ENCODE data around the gene ABCG1.
A peak's percentile ranks its signal among the peaks of the same experiment; 100 is the strongest.

Gene ABCG1

DNA sequence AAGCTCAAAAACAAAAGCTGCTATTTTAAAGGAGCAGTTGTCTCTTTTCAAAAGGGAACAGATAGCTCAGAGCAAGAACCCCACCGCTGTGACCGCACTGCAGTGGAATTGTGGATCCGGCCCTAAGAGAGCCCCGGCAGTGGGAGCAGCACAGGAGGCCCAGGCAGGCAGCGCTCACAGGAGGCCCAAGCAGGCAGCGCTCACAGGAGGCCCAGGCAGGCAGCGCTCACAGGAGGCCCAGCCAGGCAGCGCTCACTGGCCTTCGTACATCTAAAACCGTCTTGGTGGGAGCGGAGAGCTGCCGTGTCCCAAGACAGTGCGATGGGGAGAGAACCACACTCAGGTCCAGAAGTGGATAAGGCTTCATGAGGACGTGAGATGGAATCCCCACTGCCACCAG, 92.2 kb downstream of the ABCG1 start:
- no peak for DNase-seq

DNA sequence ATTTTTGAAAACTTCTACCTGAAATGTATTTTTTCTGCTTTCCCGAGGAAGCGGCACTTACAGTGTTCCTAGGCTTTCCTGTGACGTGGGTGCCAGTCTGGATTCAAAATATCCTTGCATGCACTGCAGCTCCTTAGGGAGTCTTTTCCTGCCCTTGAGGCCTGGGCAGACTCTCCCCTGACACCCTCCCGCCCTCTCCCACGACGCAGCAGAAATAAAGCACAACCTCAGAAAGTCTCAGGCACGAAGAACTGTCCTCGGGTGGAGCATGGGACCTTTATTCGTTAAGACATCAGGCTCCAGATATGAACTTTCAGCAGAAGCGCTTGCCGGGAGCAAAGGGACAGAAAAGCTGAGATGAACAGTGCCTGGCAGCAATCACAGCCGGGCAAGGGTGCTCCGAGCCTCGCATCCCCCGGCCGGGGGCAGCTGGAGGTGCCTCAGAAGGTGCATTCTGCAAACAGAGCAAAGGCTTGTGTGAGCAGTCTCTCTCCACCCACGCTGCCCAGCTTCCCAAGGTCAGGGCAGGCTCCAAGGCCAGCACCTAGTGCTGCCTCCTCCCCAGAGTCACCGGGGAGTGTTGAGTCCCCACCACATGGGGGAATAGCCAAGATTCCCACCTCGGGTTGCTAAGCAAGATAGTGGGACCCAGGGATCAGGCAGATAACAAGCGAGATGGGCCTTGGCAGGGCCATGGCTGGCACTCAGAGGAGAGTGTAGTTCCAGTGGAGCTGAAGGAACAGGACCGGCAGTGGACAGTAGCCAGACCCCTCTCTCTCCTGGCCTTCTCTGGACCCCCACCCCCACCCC, 93.1 kb downstream of the ABCG1 start:
- DNase-seq = no peak

DNA sequence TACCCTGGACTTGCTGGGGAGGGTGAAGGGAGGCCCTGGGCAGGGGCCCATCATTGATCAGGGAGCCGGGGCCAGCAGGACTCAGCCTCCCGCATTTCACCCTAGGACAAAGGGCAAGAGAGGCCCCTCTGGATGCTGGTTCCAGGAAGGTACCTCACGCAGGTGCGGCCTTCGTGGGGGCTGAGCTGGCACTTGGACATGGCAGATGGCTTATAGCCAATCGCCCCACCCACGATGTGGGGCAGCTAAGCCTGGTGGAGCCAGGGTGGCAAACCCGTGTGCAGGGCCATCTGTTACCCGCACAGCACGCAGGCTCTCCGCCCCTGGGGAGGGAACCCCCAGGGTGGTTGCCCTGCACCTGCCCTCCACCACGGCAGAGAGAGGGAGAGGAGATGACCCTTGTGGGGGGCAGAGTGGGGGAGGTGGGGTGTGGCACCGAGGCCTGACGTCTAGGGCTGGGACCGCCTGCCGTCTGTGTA, 93.7 kb downstream of the ABCG1 start:
- no peak for DNase-seq

DNA sequence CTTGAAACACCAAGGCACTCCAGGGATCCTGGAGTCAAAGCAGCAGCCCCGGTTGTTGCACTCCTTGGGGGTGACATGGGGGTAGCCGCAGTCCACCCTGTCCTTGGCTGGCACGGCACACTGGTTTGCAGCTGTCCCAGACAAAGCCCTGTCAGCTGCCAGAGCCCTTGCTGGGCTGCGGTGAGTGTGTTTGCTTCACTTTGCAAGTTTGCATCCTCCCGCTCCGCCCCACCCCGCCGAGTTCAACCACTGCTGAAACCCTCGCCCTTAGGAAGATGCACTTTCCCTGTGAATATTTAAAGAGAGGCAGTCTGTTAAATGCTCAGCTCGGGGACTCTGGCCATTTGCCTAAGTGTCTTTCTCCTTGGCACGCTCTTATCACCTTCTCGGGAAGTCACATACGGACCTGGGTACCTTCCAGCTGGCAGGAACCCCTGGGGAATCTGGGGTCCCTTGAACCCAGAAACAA, 94.6 kb downstream of the ABCG1 start:
- peak; percentile 46 to 78 for DNase-seq

DNA sequence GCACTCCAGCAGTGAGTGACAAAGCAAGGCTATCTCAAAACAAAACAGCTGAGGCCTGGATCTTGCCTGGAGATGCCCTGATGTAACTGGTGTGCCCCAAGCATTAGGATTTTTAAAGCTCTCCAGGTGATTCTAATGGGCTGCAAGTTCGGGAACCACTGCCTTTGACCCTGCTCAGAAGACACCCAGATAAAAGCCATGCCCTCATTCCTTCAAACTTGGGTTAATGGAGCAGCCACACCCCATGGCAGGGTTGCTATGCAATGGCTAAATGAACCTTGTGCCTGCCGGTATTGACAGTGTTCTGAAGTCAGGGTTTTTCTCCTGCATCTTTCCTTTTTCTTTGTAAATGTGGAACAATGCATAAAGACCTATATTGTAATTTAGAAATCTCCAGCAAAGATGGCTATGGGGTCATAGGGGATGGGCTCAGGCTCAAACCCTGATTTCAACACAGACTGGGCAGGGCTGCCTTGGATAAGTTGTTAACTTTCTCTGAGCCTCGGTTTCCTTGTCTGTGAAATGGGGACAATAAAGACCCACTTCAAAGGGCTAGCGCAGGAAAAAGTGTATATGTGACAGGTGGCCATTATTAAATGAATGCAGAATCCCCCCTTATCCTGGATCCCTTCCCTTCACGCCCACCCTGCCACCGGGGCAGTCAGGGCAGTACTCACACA, 95.8 kb downstream of the ABCG1 start:
- no peak for DNase-seq

DNA sequence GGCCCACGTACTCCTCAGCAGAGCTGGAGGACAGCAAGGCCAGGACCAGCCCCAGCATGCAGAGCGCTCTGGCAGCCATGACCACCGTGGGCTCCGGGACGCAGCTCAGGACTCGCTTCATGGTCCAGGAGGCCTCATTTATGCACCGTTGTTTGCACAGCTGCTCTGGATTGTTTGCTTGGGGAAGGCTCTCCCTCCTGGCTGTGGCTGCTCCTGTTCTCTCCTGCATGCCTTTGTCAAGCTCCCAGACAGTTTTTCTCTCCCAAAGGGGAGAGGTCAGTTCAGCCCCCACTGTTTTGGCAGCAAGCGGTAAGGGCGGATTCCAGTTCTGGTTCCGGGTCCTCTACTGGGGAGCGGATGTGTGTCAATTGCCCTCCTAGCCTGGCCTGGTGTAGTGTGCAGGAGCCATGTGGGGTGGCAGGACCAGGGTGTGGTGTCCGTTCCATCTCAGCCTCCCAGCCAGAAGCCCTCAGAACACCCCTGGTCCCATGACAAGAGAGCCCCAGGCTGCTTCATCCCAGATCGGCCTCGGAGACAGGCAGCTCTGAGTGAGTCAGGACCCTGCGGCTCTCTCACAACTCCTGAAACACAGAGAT, 96.5 kb downstream of the ABCG1 start, which contains the start of gene TFF3:
TSS of gene TFF3 (minus strand) at position 114 of the 596 bp plus-strand sequence. CDS start at position 79, 35 bp downstream.
- peak; percentile 82 to 90 for DNase-seq

DNA sequence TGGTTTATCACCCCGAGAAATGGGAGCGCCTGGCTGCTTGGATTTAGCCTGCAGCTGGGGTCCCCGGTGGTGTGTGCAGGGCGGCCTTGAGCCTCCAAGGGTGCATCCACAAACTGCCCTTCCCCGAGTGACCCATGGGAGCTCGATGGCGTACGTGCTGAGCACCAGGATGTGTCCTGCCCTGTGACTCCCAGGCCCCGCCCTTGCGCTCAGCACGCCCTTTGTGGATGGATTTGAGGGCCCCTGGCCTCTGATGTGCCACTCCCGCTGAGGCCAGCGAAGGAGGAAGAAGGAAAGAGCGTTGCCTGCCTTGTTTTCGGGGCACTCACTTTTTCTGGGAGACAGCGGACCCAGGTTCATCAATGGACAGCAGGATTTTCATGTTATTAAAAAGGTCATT, 98.0 kb downstream of the ABCG1 start:
- peak in 1 of 2 experiments; percentile 68 for DNase-seq

DNA sequence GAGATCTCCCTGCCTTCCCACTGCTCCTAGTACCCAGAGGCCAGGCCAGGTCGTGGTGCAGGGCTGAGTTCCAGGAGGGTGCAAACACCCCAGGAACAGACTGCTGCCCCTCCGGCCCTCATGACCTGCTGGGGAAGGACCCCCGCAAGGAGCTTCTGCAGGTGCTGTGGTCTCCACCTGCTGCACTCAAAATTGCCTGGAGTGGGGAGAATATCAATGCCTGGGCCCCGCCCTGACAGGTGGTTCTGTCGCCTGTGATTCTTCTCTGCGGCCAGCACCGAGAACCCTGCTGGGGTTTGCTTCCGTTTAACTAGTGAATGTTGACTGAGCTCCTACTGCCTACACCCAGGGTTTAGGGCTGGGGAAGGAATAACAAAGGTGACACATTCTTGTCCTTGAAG, 98.4 kb downstream of the ABCG1 start:
- DNase-seq = peak; percentile 68 to 83

DNA sequence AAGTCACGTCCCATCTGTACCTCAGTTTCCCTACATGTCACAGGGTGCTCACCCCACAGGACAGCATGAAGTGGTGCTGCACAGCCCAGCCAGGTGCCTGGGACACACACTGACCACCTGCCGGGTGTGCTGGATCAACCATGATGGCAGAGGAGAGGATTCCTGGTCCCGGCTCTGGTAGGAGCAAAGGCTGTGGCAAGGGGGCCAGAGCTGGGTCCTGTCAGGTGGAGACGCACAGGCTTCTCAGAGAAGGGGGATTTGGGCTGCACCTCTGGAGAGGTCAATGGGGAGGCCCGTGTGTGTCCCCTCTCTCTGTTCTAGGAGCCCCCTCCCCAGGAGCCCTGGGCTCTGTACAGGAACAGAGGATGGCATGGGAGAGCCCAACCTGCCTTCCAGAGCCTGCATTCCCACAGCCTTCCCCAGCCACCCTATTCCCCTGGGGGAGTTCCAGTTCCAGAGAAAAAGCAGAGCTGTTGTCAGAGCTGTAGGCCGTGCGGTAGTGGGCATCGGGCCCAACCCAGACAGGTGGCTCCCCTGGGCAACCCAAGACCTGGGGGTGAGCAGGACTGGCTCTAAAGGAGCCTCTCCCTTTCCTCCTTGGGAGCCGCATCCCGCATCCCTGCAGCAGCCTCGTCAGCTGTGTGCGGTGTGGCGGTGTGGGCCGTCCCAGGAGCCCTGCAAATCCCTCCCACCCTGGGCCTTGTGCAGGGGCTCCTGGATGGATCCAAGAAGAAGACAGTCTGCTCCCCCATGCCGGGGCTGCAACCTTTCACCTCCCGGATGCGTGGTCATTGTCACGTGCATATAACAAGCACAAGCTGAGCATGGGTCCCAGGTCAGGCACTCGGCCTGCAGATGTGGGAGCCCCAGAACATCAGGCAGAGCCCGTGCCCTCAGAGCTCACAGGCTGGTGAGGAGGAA, 99.1 kb downstream of the ABCG1 start:
- DNase-seq = no peak

DNA sequence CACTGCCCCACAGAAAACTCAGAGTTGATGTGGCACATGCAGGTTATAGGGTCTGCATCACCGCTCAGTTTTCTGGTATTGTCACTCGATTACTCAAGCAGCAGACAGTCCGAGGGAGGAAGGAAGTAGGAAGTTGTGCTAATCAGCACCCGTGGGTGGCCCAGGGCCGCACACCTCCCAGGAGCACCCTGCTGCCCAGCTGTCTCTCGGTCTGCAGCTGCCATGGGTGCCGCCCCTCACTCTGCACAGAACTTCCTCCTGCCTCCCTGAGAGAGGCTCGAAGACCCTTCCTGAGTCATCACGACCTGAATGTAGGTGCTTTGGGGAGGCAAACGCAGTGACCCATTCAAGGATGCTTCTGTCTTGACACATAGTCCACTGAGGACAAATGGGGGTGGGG, 100.4 kb downstream of the ABCG1 start:
- no peak for DNase-seq

DNA sequence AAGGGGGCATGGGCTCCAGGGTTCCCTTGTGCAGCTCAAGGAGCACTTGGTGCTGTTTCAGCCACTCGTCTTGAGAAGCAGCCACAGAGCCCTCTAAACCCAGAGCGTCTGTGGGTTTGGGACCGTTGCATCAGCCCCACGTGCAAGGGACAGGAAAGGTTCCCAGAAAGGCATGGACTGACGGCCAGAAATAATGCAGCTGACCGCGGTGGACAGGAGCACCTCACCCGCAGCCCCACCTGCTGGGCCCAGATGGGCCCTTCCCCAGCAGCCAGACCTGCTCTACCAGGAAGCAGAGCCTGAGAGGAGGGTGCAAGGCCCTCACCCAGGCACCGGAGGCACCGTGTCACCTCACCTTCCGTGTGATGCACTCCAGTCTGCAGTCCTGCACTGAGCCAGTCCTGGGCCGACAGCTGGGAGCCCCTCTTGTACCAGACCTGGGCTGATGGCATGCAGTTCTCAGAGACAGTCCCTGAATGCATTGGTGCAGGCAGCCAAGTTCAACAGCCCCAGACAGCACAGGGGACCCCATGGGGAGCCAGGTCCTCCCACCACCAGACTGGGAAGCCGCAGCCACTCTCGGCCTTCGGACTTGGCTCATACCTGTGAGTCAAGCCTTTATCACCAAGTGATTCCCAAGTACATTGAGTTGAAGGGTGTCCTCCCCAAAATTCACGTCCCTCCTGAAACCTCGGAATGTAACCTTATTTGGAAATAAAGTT, 101.1 kb downstream of the ABCG1 start:
- no peak for DNase-seq

DNA sequence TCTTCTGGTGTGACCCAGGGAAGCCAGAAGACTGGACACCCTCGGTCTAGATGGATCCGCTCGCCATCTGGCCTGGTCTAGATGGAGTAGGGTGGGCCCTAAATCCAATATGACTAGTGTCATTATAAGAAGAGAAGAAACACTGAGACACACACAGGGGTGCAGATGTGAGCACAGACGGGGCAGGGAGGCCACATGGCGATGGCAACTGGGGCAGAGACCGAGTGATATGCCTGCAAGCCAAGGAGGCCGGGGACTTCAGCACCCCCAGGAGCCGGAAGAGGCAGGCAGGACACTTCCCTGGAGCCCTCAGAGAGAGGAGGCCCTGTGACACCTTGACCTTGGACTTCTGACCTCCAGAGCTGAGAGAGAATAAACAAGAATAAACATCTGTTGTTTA, 101.9 kb downstream of the ABCG1 start:
- no peak for DNase-seq

DNA sequence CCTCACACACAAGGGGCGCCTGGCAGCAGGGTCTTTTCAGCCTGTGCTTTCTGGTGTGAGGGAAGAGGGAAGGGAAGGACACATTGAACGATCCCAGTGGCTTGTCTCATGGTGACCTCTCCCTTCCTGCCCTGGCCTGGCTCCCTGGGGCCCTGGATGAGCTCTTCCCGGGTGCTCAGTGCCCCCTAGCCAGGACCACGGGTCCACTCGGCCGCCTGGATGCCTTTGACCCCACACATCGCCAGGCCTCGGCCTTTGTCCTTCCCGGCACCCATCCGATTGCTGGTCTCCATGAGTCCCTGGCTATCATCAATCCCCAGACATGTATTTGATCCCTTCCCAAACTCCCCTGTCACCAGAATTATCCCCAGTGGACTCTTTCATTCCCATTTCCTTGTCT, 102.3 kb downstream of the ABCG1 start:
- no peak for DNase-seq

DNA sequence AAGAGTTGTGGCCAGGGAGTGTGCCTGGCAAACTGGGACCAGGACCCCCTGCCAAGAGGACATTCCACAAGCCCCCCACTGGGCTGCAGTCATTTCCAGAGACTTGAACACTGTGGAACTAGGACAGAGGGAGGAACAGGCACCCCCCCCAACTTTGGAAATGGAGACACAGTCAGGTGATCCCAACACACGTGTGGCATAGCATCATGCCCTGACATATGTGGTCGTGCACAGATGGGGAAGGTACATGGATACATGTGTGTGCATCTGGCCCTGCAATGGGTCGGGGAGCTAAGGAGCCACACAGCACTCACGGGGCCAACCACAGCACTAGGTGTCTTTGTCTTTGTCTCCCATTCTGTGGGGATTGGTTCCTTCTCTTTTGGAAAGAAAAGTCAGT, 102.9 kb downstream of the ABCG1 start:
- no peak for DNase-seq

DNA sequence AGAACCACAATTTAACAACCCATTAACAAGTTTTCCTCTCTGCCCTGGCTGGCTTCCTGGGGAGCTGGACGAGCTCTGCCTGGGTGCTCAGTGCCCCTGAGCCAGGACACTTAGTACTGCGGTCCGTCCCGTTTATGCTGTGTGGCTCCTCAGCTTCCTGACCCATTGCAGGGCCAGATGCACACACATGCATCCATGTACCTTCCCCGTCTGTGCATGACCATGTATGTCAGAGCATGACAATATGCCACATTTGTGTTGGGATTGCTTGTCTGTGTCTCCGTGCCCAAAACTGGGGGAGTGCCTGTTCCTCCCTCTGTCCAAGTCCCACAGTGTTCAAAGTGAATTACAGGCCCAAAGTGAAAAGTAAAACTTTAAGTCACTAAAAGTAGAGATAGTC, 106.0 kb downstream of the ABCG1 start:
- no peak for DNase-seq

DNA sequence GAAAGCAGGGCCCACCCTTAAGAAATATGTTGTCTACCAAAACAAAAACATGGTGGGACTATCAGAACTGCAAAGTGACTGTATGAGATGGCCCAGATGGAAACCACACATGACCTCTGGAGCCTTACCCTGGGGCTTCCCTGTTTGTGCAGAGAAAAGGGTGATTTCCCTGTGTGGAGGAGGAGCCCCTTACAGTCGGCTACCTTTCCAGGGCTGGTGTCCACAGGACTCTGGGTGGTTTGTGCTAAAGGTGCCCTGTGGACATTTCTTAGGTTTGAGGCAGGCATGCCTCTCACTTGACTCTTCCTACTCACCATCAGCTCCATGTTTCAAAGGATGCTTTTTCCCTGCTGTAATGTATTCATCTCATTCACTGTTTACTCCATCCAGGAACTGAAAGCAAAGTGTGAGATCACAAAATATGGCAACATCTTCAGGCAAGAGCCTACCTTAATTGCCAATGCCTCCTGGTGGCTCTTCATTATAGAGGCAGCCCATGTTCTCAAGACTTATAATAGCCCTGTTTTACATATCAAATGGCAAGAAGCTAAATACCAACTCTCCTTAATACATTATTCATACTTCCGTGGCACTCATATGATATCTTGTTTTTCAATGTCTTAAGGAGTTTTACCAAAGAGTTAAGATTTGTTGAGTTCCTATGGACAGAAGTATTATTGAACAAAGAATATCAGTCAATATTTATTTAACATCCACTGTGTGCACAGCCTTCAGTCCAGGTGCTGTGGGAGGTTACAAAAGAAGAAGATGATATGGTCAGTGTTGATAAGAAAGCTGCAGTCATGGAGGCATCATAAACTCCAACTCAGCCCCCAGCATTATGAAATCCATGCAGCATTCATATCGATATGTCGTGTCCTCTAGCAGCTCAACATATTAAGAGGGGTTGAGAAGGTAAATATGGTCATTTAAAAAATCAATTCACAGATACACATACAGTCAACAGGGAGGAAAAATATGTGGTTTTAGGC, 111.7 kb downstream of the ABCG1 start:
- DNase-seq = no peak

DNA sequence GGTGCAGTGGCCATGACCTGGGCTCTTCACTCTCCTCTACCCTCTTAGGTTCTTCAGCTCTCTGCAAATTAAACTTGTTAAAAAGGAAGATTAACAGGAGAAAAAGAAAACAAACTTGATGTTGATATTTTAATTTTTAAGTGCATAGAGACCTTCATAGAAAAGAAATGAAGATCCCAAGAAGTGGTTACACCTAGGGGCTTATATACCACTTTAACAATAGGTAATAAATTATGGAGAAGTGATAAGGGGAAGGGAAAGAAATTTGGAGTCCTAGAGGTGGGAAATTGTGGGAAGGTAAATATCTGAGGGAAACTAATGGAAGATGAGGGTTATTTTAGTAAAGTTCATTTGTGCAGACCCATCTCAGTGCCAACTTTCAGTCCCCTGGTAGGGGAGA, 112.7 kb downstream of the ABCG1 start:
- DNase-seq = no peak

DNA sequence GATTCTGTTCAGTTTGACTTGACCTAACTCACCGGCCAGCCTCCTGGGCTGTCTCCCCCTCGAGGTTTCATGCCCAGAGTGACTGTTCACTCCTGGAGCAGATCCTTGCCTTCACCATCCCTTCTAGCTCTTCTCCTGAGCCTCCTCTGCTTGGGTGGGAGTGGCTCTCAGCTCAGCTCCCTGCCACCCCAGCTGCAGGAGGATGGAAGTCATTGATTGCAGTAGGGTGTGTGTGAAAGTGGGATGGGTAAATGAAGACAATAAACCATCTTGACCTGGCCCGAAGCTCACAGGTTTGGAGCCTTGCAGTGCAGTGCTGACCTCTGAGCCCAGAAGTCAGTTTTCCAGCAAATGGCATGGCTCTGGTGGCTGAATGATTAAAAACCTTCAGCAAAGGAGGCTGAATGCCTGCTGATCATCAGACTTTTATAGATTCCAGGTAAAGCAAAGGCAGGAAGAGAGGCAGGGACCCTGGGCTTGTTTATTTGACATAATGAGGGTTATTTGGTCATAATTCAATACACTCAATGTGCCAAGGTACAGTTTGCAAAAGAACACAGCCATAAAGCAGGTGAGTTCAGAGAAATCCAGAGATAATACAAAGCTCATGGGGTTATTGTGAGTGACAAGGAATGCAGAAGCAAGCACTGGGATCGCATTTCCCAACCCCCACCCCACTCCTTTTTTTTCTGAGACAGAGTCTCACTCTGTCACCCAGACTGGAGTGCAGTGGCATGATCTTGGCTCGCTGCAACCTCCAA, 113.8 kb downstream of the ABCG1 start:
- DNase-seq = no peak

DNA sequence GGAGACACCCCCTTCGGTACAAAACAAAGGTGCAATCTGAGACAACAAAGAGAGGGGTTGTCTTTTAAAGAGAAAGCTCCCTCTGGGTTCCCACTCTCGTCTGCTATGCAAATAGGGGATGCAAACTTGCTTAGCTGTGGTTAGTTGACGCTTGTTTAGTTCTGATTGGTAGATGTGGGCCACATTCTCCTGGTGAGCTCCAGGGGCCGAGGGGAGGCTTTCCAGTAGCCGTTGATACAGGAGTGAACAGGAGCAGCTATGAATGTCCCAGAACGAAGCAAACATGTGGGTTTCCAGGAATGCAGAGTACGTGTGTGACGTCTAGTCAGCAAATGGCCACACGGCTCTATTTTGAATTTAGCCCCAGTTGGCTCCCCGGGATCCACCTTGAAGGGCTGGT, 117.1 kb downstream of the ABCG1 start:
- DNase-seq = no peak

DNA sequence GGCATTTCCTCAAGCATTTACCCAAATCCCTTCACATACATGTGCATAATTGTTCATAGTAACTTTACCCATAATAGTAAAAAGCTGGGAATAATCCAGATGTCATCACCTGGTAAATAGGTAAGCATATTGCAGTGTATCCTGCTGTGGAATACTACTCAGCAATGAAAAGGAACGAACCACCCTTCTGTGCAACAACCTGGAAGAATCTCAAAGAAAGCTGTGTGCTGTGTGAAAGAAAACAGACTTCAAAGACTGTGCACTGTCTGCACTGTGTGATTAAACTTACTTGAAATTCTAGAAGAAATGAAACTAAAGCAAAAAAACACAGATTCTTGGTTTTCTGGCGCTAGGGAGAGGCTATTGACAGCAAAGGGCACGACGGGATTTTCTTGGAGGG, 118.3 kb downstream of the ABCG1 start:
- no peak for DNase-seq
